Activated B cell treated with CpG ODN at 0.5 μM for 24 hours (primary cell): ENCODE measurements around the gene NPHP4. TPM values are rescaled to one million over a fixed set of nuclear protein-coding genes. Genes with fewer than 3 reads are reported as not detected.

Experiments
- ATAC-seq: fragments of 200-7000 bp; cut with Tn5 transposase; one replicate; pipeline ENCODE4 v1.10.0; 2021; ENCODE audit warnings: low read depth, mild to moderate bottlenecking, moderate library complexity
- CTCF ChIA-PET: fragments of 350-600 bp; sonication (Branson Sonifier 250); formaldehyde crosslinking; loops from one replicate; lab custom pipeline; 2021; ENCODE audit warnings: antibody characterized with exemption; lab: Charles Lee
- POLR2A ChIA-PET: fragments of 350-600 bp; sonication (Branson Sonifier 250); formaldehyde crosslinking; loops from one replicate; lab custom pipeline; 2021; ENCODE audit warnings: antibody characterized with exemption; lab: Charles Lee
- DNase-seq: peaks from one replicate; pipeline ENCODE4 v3.0.0; 2022
- H3K27ac Mint-ChIP-seq: one replicate; pipeline ENCODE4 v1.8.0; 2020; ENCODE audit warnings: mixed read lengths
- H3K27me3 Mint-ChIP-seq: one replicate; pipeline ENCODE4 v1.8.0; 2021; ENCODE audit warnings: mixed read lengths
- H3K36me3 Mint-ChIP-seq: one replicate; pipeline ENCODE4 v1.8.0; 2021; ENCODE audit warnings: low read depth, mixed read lengths
- H3K4me1 Mint-ChIP-seq: one replicate; pipeline ENCODE4 v1.8.0; 2021; ENCODE audit warnings: mixed read lengths
- H3K4me3 Mint-ChIP-seq: one replicate; pipeline ENCODE4 v1.8.0; 2020; ENCODE audit warnings: mild to moderate bottlenecking, mixed read lengths
- H3K9me3 Mint-ChIP-seq: one replicate; pipeline ENCODE4 v1.8.0; 2020; ENCODE audit warnings: mixed read lengths
- intact Hi-C: fragments of 100-400 bp; cut with micrococcal nuclease; formaldehyde crosslinking; loops from one replicate; pipeline ENCODE4 v1.15.1; 2024
- total RNA-seq: library from RNA; stranded (reverse); gene quantifications from 2 replicates; pipeline ENCODE4 v1.2.3, GENCODE V29; 2022
- TF ChIP-seq, protein P1 (sequence below): fragments of 200-600 bp; IDR thresholded peaks from one replicate; pipeline ENCODE4 v1.8.0; 2022; ENCODE audit warnings: antibody characterized with exemption, mild to moderate bottlenecking

NPHP4 gene
- total RNA-seq, 1 donor from 2014 or later: 8.0 TPM

DNA sequence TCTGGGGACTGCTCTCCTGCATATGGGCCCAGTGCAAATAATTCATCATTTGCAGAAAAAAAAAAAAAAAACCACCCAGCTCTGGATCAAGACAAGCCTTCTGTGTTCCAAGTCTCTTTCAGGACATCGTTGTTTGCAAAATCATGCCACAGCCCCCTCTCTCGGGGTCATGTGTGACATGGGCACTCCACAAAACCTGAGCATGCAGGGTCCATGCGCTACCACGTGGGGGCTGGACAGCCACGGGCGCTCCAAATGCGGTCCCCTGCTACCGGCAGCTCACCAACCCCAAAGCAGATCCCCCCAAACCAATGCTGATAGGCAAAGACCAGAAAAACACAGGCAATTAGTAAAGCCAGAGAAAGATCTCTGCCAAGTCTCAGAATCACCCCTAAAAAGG, 17.6 kb downstream of the NPHP4 start:
- Mint-ChIP-seq H3K4me3 (no peak overlapping the region), H3K27ac (no peak overlapping the region), H3K9me3 (no peaks in the 10 kb centered on the region), H3K36me3 (no peaks in the 10 kb centered on the region), H3K27me3 (no peaks in the 10 kb centered on the region), H3K4me1 (no peaks in the 10 kb centered on the region)
- intact Hi-C loops: no loop called here
- ATAC-seq: no peak
- TF ChIP-seq, protein P1, sequence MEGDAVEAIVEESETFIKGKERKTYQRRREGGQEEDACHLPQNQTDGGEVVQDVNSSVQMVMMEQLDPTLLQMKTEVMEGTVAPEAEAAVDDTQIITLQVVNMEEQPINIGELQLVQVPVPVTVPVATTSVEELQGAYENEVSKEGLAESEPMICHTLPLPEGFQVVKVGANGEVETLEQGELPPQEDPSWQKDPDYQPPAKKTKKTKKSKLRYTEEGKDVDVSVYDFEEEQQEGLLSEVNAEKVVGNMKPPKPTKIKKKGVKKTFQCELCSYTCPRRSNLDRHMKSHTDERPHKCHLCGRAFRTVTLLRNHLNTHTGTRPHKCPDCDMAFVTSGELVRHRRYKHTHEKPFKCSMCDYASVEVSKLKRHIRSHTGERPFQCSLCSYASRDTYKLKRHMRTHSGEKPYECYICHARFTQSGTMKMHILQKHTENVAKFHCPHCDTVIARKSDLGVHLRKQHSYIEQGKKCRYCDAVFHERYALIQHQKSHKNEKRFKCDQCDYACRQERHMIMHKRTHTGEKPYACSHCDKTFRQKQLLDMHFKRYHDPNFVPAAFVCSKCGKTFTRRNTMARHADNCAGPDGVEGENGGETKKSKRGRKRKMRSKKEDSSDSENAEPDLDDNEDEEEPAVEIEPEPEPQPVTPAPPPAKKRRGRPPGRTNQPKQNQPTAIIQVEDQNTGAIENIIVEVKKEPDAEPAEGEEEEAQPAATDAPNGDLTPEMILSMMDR: no peak
- ChIA-PET POLR2A (no interaction called here), CTCF (interaction anchor here (1.5 to 2.6 kb wide), 2 partner anchors 460 to 464 kb away, joined by 8 to 28 read pairs; no protein-coding TSS in a partner anchor)
- no peak for DNase-seq

DNA sequence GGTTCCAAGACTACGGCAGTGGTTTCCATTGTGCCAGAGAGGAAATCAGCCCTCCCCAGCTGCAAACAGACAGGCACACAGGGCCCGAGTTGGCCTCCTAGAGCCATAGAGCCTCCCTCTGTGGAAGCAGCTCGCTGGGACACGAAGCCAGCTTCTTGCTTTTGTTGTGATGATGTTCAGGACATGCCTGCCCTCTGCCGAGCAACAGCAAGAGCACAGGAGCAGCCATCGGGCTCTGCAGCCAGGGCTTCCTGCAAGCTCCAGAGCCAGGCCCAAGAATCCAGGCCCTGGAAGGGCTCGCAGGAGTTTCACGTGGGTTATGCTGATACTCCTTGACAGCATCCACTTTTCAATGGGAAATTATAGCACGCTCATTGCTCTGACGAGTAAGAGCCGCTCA, 18.5 kb downstream of the NPHP4 start:
- DNase-seq (no peak), ATAC-seq (no peak)
- Mint-ChIP-seq H3K27me3 (no peaks in the 10 kb centered on the region), H3K27ac (no peak overlapping the region), H3K4me1 (no peaks in the 10 kb centered on the region), H3K4me3 (no peak overlapping the region), H3K36me3 (no peaks in the 10 kb centered on the region), H3K9me3 (no peaks in the 10 kb centered on the region)
- ChIA-PET CTCF (interaction anchor here (2.6 kb wide), 1 partner anchor 463 kb away, joined by 28 read pairs; no protein-coding TSS in a partner anchor), POLR2A (no interaction called here)
- intact Hi-C loops: no loop called here
- TF ChIP-seq, protein P1: no peak

DNA sequence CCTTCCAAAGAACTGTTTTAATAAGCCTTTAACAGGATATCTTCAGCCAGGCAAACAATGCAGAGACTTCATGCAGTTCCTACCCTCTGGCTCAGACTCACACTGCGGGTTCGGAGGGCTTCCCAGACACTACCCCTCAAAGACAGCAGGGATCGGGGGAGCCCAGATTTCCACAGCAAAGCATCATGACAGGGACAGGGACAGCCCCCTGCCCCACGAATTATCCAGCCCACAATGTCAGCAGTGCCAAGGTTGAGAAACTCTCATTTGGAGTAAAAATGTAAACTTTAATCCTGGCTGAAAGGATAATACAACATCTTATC, 20.1 kb downstream of the NPHP4 start:
- H3K27me3 Mint-ChIP-seq: no peaks in the 10 kb centered on the region
- no peaks in the 10 kb centered on the region for H3K4me1 Mint-ChIP-seq
- peaks cover 5% of the 10 kb centered on the region for H3K36me3 Mint-ChIP-seq
- CTCF ChIA-PET: interaction anchor here (1.8 kb wide), 1 partner anchor 462 kb away, joined by 5 read pairs; no protein-coding TSS in a partner anchor
- POLR2A ChIA-PET: no interaction called here
- no peak overlapping the region for H3K27ac Mint-ChIP-seq
- H3K4me3 Mint-ChIP-seq: no peak overlapping the region
- H3K9me3 Mint-ChIP-seq: no peaks in the 10 kb centered on the region
- DNase-seq: no peak
- TF ChIP-seq, protein P1: no peak
- ATAC-seq: no peak
- intact Hi-C loops: no loop called here

DNA sequence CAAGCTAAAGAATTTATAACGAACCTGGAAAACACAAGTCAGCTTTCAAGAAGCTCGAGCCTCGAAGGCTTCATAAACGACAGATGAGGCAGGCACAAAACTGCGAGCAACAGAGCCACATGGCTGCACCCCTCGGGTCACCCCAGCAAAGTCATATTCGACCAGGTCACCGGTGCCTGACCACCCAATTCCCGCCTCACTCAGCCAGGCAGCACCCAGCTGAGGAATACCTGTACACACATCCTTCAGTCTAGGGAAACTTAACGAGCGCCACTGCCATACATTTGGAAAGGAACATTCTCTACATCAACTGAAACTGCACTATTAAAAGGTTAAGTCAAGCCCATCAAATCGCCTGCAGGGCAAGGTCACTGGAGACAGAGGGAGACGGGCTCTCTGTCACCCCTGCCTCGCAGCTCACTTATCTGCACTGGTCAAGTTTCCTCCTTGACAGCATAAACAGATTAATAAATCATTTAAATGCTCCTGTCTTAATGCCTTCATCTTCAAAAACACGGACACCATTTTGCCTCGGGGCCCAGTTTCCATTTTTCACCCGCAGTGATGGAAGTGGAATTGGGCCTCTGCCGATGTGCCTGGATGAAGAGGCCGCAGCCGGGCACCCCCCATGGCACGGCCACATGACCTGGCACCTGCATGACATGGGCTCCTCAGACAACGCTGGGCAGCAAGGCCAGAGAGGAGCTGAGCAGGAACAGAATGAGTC, 20.6 kb downstream of the NPHP4 start:
- TF ChIP-seq, protein P1: no peak
- DNase-seq (no peak), ATAC-seq (no peak)
- no peaks in the 10 kb centered on the region for H3K9me3 Mint-ChIP-seq
- H3K4me3 Mint-ChIP-seq: no peak overlapping the region
- H3K4me1 Mint-ChIP-seq: no peaks in the 10 kb centered on the region
- peaks cover 5% of the 10 kb centered on the region for H3K36me3 Mint-ChIP-seq
- POLR2A ChIA-PET: no interaction called here
- no peaks in the 10 kb centered on the region for H3K27me3 Mint-ChIP-seq
- no peak overlapping the region for H3K27ac Mint-ChIP-seq
- CTCF ChIA-PET: interaction anchor here (1.8 kb wide), 1 partner anchor 461 kb away, joined by 5 read pairs; no protein-coding TSS in a partner anchor
- intact Hi-C loops: no loop called here

DNA sequence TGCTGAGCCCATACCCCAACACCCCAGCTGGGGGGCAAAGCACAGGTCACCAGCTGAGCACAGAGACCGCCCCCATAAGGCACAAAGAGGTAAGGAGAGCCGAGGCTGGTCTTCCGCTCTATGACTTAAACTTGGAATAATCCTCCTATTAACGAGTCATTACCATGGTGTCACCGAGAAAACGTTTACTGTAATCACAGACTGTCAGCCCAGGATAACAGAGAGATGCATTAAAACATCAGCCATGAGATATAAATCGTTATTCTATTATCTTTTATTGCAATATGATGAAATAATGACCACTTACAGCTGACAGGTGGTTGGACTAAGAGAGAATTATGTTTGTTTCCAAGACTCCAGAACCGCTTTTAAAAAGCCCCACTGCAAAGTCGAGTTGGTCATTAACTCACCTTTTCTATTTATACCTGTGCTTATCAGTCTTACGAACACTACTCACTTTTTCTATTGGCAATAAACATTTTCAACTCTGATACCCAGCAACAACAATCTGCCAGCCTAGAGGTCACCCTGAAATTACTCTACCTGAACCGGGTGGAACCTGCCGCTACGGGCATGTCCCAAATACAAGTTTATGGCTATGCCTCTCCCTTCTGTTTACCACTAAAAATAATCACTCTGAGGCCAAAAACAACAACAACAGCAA, 21.5 kb downstream of the NPHP4 start:
- POLR2A ChIA-PET: no interaction called here
- no peak for DNase-seq
- CTCF ChIA-PET: interaction anchor here (1.8 kb wide), 1 partner anchor 460 kb away, joined by 5 read pairs; no protein-coding TSS in a partner anchor
- H3K27me3 Mint-ChIP-seq: no peaks in the 10 kb centered on the region
- no peak overlapping the region for H3K27ac Mint-ChIP-seq
- H3K36me3 Mint-ChIP-seq: peaks cover 7% of the 10 kb centered on the region
- H3K4me3 Mint-ChIP-seq: no peak overlapping the region
- TF ChIP-seq, protein P1: no peak
- intact Hi-C loops: no loop called here
- H3K9me3 Mint-ChIP-seq: no peaks in the 10 kb centered on the region
- ATAC-seq: no peak
- no peaks in the 10 kb centered on the region for H3K4me1 Mint-ChIP-seq
